ENCODE measurements around the gene GPR78.
"Not testable (repeated sequence)": the region's sequence is repeated elsewhere in the genome, so short reads cannot be mapped to it uniquely, and the experiment has no call there.

GPR78 gene

DNA sequence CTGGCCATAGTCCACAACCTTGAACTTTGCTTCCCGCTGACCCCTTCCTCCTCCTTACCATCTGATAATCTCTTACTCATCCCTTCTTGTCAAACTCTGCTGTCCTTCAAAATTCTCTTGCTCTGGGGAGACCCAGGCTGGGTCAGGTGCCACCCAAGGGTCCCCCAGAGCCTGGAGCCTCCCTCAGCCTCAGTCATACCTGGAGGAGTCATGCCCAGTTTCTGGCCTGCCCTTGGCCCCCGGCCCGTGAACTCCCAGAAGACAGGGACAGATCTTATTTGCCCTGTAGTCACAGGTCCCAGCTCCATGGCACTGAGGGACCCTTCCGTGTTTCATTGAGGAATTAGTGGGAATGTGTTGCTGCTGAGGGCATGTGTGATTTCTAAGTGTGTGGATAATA lies 4.7 kb upstream of the GPR78 start:
- TF ChIP-seq CSDC2 (CRISPR knock-in tag; IDR thresholded peaks at IDR 0.05) = no peak
- TF ChIP-seq POU6F1 (CRISPR knock-in tag; IDR thresholded peaks at IDR 0.05; ENCODE audit: borderline replicate concordance, low read depth) = no peak
- TF ChIP-seq ZNF8 (CRISPR knock-in tag; IDR thresholded peaks at IDR 0.05) = no peak
- TF ChIP-seq RARB (CRISPR knock-in tag; IDR thresholded peaks at IDR 0.05) = no peak
- TF ChIP-seq ARNTL (CRISPR knock-in tag; IDR thresholded peaks at IDR 0.05; ENCODE audit: borderline replicate concordance, low read depth) = no peak
- no peak for TF ChIP-seq TCF4 (CRISPR knock-in tag; IDR thresholded peaks at IDR 0.05; ENCODE audit: borderline replicate concordance)
- TF ChIP-seq PATZ1 (CRISPR knock-in tag; IDR thresholded peaks at IDR 0.05; ENCODE audit: borderline replicate concordance) = no peak
- TF ChIP-seq ZNF70 (CRISPR knock-in tag; IDR thresholded peaks at IDR 0.05) = no peak
- TF ChIP-seq, protein P1, sequence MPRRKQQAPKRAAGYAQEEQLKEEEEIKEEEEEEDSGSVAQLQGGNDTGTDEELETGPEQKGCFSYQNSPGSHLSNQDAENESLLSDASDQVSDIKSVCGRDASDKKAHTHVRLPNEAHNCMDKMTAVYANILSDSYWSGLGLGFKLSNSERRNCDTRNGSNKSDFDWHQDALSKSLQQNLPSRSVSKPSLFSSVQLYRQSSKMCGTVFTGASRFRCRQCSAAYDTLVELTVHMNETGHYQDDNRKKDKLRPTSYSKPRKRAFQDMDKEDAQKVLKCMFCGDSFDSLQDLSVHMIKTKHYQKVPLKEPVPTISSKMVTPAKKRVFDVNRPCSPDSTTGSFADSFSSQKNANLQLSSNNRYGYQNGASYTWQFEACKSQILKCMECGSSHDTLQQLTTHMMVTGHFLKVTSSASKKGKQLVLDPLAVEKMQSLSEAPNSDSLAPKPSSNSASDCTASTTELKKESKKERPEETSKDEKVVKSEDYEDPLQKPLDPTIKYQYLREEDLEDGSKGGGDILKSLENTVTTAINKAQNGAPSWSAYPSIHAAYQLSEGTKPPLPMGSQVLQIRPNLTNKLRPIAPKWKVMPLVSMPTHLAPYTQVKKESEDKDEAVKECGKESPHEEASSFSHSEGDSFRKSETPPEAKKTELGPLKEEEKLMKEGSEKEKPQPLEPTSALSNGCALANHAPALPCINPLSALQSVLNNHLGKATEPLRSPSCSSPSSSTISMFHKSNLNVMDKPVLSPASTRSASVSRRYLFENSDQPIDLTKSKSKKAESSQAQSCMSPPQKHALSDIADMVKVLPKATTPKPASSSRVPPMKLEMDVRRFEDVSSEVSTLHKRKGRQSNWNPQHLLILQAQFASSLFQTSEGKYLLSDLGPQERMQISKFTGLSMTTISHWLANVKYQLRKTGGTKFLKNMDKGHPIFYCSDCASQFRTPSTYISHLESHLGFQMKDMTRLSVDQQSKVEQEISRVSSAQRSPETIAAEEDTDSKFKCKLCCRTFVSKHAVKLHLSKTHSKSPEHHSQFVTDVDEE (CRISPR knock-in tag; IDR thresholded peaks at IDR 0.05) = no peak
- TF ChIP-seq ESRRG (CRISPR knock-in tag; IDR thresholded peaks at IDR 0.05) = no peak
- TF ChIP-seq BACH2 (CRISPR knock-in tag; IDR thresholded peaks at IDR 0.05; ENCODE audit: borderline replicate concordance) = no peak
- no peak for TF ChIP-seq CSRNP3 (CRISPR knock-in tag; IDR thresholded peaks at IDR 0.05)
- TF ChIP-seq SNAI2 (CRISPR knock-in tag; IDR thresholded peaks at IDR 0.05) = no peak
- TF ChIP-seq ZFP3 (CRISPR knock-in tag; IDR thresholded peaks at IDR 0.05) = no peak
- ATAC-seq = no peak

- not testable (repeated sequence) for ATAC-seq
Observed at GRCh38 chr4:8576591-8576990, 3.6 kb upstream of the GPR78 start.

DNA sequence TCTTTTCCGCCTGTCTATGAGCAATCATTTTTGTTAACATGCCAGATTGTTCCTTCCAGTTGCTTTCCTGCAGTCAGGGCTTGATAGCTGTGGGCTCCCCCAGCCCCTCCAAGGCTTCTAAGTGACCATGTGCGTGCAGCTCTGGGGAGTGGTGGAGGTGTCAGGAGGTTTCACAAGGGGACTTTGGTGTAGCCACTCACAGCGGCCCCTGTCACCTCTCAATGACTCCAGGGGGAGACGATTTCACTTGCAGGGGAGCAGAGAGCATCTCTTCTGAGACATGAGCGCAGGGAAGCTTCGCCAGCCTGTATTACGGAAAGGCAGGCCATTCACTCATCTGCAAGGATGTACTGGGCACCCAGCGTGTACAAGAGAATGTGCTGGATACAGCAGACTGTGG lies 3.1 kb upstream of the GPR78 start:
- no peak for ATAC-seq
- TF ChIP-seq ZNF8 (CRISPR knock-in tag; IDR thresholded peaks at IDR 0.05) (no peak), ISL1 (CRISPR knock-in tag; IDR thresholded peaks at IDR 0.05) (no peak), TOX (CRISPR knock-in tag; IDR thresholded peaks at IDR 0.05; ENCODE audit: borderline replicate concordance) (no peak), ZFP30 (CRISPR knock-in tag; IDR thresholded peaks at IDR 0.05) (no peak), CSDC2 (CRISPR knock-in tag; IDR thresholded peaks at IDR 0.05) (no peak), PPARA (CRISPR knock-in tag; IDR thresholded peaks at IDR 0.05; ENCODE audit: borderline replicate concordance) (no peak), CREB5 (CRISPR knock-in tag; IDR thresholded peaks at IDR 0.05; ENCODE audit: low read depth) (no peak)

GRCh38 chr4:8577972-8578371 lies 2.2 kb upstream of the GPR78 start:
- no peak for TF ChIP-seq ZFP30 (CRISPR knock-in tag; IDR thresholded peaks at IDR 0.05)
- no peak for TF ChIP-seq RARB (CRISPR knock-in tag; IDR thresholded peaks at IDR 0.05)
- TF ChIP-seq ZNF70 (CRISPR knock-in tag; IDR thresholded peaks at IDR 0.05) = no peak
- no peak for TF ChIP-seq ZC3H10 (CRISPR knock-in tag; IDR thresholded peaks at IDR 0.05)
- no peak for TF ChIP-seq GLIS3 (CRISPR knock-in tag; IDR thresholded peaks at IDR 0.05)
- no peak for ATAC-seq
